Mammary epithelial cell (primary cell): ENCODE data around the gene TCF7.

Experiments
- EZH2 ChIP-seq: IDR thresholded peaks from 2 replicates; pipeline ENCODE4 v1.6.1; 2012; ENCODE audit warnings: low read length, inconsistent platforms, borderline replicate concordance
- TF ChIP-seq, protein P1 (sequence below), 2 donors: IDR thresholded peaks in 1 of 2; conservative IDR thresholded peaks in 1 of 2; 2 replicates each; pipeline ENCODE4 v1.5.1; 2011 to 2012; ENCODE audit warnings: inconsistent platforms in 2 of 2, low read length in 2 of 2, mild to moderate bottlenecking in 2 of 2, control low read depth in 1 of 2, low read depth in 1 of 2; ENCODE audit not compliant: insufficient read depth in 1 of 2; ENCODE audit errors: extremely low read depth in 1 of 2

GRCh38 chr5:134136771-134137170 lies 22.3 kb downstream of the TCF7 start:
- TF ChIP-seq, protein P1, sequence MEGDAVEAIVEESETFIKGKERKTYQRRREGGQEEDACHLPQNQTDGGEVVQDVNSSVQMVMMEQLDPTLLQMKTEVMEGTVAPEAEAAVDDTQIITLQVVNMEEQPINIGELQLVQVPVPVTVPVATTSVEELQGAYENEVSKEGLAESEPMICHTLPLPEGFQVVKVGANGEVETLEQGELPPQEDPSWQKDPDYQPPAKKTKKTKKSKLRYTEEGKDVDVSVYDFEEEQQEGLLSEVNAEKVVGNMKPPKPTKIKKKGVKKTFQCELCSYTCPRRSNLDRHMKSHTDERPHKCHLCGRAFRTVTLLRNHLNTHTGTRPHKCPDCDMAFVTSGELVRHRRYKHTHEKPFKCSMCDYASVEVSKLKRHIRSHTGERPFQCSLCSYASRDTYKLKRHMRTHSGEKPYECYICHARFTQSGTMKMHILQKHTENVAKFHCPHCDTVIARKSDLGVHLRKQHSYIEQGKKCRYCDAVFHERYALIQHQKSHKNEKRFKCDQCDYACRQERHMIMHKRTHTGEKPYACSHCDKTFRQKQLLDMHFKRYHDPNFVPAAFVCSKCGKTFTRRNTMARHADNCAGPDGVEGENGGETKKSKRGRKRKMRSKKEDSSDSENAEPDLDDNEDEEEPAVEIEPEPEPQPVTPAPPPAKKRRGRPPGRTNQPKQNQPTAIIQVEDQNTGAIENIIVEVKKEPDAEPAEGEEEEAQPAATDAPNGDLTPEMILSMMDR (conservative IDR thresholded peaks at IDR 0.05 in 1 of 2, IDR thresholded peaks at IDR 0.05 in 1 of 2; ENCODE audit: extremely low read depth in 1 of 2, insufficient read depth in 1 of 2, low read depth in 1 of 2, low read length in 2 of 2): no peak
- no peak for TF ChIP-seq EZH2
